CD1c-positive myeloid dendritic cell (primary cell): ENCODE measurements around the gene TBC1D16.

Experiments
- DNase-seq: peaks from one replicate; pipeline ENCODE4 v3.0.0-alpha.2; 2016; ENCODE audit errors: extremely low spot score

The TBC1D16 gene

GRCh38 chr17:79952265-79952877 lies 83.3 kb downstream of the TBC1D16 start:
- DNase-seq: no peak

- no peak for DNase-seq
Observed at GRCh38 chr17:79951361-79952264, 84.1 kb downstream of the TBC1D16 start.

DNA sequence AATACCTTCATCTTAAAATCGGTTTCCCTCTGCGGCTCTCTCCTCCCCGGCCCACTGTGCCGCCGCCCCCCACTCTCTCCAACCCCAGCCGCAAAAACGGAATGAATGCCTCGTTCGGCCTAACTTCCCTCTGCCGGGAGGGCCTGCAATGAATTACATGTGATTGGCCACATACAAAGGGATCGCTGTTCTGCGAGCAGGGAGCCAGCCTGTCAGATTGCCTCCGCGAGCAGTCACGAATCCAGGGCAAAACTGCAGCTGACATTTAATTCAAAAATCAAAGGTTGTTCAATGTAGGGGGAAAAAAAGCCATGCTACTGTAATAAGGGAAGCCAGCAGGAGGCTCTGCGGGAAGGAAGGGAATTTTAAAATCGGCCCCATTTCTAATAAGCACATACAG lies 84.9 kb downstream of the TBC1D16 start:
- no peak for DNase-seq

DNA sequence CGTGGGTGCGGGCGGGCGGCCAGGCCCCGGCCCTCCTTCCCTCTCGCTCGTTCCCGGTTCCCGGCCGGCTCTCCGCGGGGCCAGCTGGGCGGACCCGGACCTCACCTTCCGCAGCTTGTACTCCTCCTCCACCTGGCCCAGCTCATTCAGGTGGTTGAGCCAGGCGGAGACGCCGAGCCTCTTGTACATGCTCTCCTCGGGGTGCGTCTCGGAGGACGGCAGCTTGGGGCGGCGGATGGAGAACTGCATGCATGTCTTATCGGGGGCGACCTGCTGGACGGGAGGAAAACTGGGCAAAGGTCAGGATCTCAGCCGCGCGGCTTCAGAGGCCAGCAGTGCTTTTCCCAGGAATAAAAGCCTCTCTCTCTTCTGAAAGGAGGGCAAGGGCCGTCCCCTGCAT lies 85.4 kb downstream of the TBC1D16 start:
- DNase-seq: no peak

DNA sequence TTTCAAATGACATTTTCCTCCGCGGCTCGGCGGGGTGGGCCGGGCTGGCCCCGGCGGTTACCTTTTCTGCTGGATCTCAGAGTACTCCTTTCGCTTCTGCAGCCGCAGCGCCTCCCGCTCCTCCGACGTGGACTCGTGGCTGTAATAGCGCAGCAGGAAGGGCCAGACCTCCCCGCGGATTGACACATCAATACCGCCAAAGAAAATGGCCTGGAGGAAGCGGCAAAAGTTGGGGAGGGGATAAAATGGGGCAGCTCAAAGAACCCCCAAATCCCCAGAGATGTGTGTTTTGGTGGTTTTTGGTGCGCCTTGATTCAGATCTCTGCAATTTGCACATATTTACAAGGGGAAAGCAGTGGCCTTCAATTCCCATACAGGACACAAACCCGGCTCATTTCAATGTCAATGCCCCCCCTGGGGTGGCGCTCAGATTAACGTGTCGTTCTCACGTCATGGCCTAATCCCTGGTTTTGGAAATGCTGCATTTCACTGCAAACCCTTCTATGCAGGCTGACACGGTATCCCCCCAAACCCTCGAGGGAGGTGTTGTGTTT lies 85.9 kb downstream of the TBC1D16 start:
- DNase-seq: no peak

GRCh38 chr17:79948945-79949655 lies 86.6 kb downstream of the TBC1D16 start:
- no peak for DNase-seq

DNA sequence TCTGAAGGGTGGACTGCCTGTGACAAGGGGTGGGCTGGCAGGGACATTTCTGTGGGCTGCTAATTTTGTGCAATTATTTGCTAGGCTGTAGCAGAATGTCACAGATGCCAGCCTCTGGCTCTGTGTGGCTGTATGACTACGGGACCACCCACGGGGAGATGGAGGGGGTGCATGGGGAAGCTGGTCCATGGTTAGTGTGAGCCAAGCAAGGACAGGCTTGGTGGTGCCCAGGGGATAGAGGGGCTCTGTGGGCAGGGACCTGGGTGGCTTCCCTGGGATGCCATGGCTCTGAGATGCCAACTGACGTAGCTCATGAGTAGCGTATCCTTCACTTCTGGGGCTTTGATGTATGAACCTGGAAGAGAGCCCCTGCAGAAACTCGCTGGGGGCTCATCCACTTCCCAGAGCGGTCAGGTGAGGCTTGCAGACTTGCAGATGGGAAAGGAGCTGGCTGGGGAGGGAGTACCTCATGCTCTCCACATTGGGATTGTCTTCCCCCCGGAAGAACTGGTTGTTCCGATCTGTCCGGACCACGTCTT lies 87.2 kb downstream of the TBC1D16 start:
- no peak for DNase-seq

- DNase-seq: no peak
Observed at GRCh38 chr17:79947351-79948031, 88.2 kb downstream of the TBC1D16 start.

DNA sequence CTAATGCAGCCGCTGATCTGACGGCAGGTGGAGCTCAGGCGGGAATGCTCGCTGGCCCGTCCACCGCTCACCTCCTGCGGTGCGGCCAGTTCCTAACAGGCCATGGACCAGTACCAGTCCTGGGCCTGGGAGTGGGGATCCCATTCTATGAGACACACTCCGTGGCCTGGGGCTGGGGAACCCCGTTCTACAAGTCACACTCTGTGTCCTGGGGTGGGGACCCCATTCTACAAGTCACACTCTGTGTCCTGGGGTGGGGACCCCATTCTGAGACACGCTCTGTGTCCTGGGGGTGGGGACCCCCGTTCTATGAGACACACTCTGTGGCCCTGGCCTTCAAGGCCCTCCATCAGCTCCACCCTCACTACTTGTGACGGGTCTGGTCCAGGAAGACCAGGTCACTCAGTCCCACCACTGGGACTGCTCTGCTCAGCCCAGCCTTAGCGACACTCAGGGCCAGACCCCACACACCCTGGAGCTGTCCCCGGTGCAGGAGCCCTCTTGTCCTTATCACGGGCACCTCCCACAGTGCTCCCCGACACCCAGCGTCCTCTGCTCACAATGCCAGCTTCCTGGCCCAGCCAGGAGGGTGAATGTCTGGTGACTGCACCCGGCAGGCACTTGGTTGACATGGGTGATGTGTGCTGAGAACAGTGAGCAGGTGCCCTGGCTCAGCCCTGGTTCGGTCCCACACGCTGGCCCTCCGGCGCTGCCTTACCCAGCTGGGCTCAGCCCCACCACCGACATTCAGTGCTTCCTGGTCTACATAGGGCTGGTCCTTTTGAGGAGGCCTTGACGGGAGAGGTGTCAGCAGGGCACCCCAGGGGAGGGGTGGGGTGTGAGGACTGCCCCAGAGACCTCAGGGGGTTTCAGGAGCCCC lies 89.1 kb downstream of the TBC1D16 start:
- DNase-seq: no peak

DNA sequence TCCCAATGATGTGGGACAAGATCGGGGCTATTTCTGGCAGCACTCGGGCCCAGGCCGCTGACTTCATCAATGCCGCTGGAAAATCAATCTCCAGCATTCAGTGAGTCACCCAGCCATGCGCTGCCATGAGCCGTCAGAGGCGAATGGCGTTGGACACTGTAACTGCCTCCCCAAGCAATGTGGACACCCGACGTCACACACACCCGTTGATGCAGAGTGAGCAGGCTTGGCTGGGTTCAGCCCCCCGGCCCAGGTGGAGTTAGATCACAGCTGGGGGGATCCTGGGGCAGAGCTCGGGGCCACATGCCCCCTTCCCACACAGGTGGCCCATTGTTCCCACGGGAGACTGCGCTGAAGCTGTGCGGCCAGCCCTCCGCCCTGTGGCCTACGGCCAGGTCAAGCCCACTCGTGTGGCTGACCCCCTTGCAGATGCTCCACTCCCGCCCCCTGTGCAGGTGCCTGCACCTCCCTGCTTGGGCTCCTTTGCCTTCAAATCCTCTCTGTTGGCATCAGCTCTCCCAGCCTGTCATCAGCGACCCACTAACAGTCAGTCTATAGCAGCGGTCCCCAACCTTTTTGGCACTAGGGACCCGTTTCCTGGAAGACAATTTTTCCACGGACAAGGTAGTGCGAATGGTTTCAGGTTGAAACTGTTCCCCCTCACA lies 89.9 kb downstream of the TBC1D16 start:
- DNase-seq: no peak

GRCh38 chr17:79944821-79945391 lies 90.8 kb downstream of the TBC1D16 start:
- no peak for DNase-seq

DNA sequence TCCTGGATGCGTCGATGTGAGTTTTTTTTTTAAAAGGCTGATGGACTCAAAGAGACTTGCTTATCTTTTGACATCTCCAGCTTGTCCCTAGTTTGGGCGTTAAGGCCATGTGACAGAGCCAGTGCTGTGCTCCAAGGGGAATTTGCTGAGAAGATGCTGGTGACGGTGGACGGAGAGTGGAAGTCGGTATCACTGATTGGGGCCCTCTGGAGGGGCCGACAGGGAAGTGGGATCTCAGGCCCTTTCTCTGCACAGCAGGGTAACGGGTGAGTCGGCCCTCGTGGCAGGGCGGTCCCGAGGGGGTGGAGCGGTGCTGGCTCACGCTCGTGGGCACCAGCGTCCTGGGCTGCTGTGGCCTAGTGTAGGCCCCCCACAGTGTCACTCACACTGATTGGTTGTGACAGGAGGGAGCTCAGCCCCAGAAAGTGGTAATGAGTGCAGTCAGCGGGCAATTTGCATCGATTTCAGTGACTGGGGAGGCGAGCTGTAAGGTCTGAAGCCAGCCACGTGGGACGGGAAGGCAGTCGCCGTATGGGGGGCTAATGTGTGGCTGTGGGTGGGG lies 91.3 kb downstream of the TBC1D16 start:
- no peak for DNase-seq

DNA sequence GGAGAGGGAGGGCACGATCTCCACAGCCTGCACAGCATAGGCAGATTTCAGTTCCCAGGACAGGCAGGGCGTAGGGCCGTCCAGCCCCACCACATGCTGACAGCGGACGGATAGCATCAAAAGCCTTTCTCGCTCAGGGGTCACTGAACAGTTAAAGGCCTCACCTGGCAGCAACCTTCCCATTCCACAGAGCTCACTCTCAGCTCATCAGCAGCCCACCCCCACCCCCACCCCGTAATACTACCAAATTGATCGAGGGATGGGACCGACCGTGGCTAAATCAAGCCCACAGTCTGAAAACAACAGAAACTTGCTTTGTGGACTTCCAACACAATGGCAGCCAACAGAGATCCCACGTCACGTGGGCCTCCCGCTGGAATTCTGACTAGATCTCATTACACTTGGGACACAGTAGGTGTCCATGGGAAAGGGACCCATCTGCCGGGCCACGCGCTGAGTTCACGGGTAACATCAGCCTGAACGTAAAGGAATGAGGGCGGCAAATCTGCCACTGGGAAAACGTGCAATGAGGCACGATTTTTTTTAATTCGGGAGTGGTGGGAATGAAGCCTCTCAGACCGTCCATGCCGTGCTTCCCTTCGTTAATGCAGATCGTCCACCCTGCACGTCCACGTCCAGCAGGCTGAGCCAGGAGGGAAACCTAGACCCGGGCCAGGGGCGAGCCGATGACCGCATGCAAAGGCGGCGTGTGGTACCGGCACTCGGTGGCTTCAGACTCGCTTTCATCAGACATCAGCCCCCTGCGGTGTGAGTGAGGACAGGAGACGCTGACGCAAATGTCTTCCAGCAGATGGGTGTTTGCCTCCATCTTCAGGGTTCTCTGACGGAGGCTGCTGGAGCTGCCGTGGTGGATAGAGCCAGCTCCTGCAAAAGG lies 92.1 kb downstream of the TBC1D16 start:
- no peak for DNase-seq

- DNase-seq: peak; percentile 51
Observed at GRCh38 chr17:79942591-79943346, 92.9 kb downstream of the TBC1D16 start.

GRCh38 chr17:79942011-79942405 lies 93.7 kb downstream of the TBC1D16 start:
- peak; percentile 21 for DNase-seq

DNA sequence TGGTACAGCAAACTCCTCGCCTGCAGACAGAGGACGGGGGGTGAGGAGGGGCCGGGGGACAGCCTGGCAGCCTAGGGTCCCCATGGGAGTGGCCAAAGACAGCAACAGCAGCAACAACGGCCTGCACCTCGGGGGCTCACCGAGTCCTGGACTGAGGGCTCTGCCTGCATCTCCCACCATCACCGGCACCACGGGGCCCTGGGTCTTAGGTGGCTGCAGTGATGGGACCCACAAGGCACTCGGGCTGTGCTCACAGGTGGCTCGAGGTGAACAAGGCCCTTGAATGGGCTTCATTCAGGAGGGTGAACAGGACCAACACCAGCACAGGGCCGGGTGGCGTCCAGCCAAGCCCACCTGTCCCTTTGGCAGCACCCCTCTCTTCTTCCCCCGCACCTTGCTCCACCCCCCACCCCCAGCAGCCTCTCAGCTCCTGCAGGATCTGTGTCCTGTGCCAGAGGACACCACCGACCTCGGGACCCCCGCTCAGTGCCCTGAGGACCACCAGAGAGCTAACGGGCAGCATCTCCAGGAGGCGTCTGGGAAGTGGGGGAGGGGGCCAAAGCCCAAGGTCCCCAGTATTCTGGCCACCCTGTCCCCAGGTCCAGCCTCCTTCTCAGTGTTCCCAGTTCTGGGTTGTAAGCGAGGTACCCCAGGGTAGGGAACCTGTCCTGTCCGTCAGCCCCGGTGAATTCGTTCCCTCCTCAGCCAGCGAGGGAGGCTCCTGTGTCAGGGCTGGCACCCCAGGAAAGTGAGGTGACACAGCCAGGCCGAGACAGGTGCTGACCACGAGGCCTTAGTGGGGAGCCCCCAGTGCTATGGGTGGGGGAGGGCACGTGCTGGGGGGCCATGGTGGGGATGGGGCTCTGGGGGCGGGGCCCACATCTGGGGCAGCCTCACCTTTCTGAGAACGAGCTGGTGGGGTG lies 94.3 kb downstream of the TBC1D16 start:
- DNase-seq: no peak
